Osteocyte (in vitro differentiated cells): ENCODE results near the gene NCLN. TPM values are rescaled to one million over a fixed set of nuclear protein-coding genes. Genes with fewer than 3 reads are reported as not detected.
A peak's percentile ranks its signal among the peaks of the same experiment; 100 is the strongest.
"Not testable (repeated sequence)": the region's sequence is repeated elsewhere in the genome, so short reads cannot be mapped to it uniquely, and the experiment has no call there.

Source experiments
- DNase-seq: peaks from one replicate; pipeline ENCODE4 v3.0.0; 2021; ENCODE audit warnings: mixed read lengths; ENCODE audit not compliant: unreplicated experiment; ENCODE audit errors: extremely low spot score
- H3K27ac Mint-ChIP-seq: one replicate; pipeline ENCODE4 v1.8.0; 2021; ENCODE audit warnings: mild to moderate bottlenecking, mixed read lengths; ENCODE audit not compliant: unreplicated experiment
- H3K27me3 Mint-ChIP-seq: one replicate; pipeline ENCODE4 v1.8.0; 2021; ENCODE audit warnings: mixed read lengths; ENCODE audit not compliant: unreplicated experiment
- H3K36me3 Mint-ChIP-seq: one replicate; pipeline ENCODE4 v1.8.0; 2021; ENCODE audit warnings: mixed read lengths; ENCODE audit not compliant: unreplicated experiment
- H3K4me1 Mint-ChIP-seq: one replicate; pipeline ENCODE4 v1.8.0; 2021; ENCODE audit warnings: mixed read lengths; ENCODE audit not compliant: unreplicated experiment
- H3K4me3 Mint-ChIP-seq: one replicate; pipeline ENCODE4 v1.8.0; 2021; ENCODE audit warnings: mild to moderate bottlenecking, moderate library complexity, mixed read lengths; ENCODE audit not compliant: unreplicated experiment
- H3K9me3 Mint-ChIP-seq: one replicate; pipeline ENCODE4 v1.8.0; 2021; ENCODE audit warnings: mixed read lengths; ENCODE audit not compliant: unreplicated experiment
- total RNA-seq: library from RNA; stranded (reverse); gene quantifications from 2 replicates; pipeline ENCODE4 v1.2.1, GENCODE V29; 2021
- TF ChIP-seq, protein P1 (sequence below): fragments of 200-600 bp; sonication (generic); IDR thresholded peaks from 2 replicates; pipeline ENCODE4 v1.5.0; 2021; ENCODE audit warnings: antibody characterized with exemption, mild to moderate bottlenecking, moderate library complexity

The NCLN gene
- total RNA-seq, 1 donor from 2014 or later = 61.9 TPM

DNA sequence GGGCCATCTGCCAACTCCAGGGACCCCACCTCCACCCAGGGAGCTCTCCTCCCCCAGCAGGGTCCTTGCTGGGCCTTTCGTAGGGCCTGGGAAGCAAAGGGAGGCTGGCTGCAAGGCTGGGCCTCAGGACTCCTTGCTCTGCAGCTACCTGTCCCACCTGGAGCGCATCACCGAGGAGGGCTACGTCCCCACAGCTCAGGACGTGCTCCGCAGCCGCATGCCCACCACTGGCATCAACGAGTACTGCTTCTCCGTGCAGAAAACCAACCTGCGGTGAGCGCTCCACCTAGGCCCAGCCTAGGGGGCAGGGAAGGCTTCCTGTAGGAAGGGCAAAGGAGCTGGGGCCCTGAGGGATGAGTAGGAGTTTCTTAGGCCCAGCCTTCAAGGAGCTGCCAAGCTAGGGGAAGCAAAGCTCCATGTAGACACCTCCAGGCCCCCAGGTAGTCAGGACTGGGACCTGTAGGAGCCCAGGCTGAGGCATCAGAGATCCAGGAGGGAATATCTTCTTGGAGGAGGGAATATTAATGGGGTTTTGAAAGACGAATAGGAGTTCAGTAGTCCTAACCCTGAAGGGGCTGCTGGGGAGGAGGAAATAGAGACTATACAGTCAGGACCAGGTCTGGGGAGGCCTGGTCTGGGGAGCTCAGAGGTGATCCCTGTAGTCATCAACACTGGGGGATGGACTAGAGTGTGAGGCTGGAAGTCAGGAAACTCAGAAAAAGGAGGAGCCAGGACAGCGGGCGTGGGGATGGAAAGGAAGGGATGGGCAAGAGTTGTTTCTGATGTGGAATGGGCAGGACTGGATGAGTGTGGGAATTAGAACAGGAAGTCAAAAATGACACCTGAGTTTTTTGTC lies 33.9 kb upstream of the NCLN start:
- Mint-ChIP-seq H3K4me1 (peaks cover 5% of the 10 kb centered on the region), H3K9me3 (no peaks in the 10 kb centered on the region), H3K4me3 (no peak overlapping the region), H3K36me3 (no peaks in the 10 kb centered on the region), H3K27me3 (no peaks in the 10 kb centered on the region), H3K27ac (no peak overlapping the region)
- TF ChIP-seq, protein P1, sequence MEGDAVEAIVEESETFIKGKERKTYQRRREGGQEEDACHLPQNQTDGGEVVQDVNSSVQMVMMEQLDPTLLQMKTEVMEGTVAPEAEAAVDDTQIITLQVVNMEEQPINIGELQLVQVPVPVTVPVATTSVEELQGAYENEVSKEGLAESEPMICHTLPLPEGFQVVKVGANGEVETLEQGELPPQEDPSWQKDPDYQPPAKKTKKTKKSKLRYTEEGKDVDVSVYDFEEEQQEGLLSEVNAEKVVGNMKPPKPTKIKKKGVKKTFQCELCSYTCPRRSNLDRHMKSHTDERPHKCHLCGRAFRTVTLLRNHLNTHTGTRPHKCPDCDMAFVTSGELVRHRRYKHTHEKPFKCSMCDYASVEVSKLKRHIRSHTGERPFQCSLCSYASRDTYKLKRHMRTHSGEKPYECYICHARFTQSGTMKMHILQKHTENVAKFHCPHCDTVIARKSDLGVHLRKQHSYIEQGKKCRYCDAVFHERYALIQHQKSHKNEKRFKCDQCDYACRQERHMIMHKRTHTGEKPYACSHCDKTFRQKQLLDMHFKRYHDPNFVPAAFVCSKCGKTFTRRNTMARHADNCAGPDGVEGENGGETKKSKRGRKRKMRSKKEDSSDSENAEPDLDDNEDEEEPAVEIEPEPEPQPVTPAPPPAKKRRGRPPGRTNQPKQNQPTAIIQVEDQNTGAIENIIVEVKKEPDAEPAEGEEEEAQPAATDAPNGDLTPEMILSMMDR = no peak
- DNase-seq = no peak

DNA sequence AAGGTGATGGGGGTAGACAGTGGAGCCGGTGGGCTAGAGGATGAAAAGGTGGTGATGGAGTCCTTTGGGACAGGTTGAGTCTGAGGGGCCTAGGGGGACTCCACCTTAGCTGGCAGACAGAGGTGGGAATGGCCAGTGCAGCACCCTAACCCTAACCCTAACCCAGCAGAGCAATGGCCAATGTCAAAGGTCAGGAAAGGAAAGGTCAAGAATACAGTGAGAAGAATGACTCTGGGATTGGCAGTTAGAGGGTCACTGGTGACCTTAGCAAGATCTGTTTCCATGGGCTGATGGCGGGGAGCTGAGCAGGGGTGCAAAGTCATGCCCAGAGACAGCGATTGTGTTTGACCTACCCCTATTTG lies 33.3 kb upstream of the NCLN start:
- no peaks in the 10 kb centered on the region for H3K9me3 Mint-ChIP-seq
- no peaks in the 10 kb centered on the region for H3K36me3 Mint-ChIP-seq

DNA sequence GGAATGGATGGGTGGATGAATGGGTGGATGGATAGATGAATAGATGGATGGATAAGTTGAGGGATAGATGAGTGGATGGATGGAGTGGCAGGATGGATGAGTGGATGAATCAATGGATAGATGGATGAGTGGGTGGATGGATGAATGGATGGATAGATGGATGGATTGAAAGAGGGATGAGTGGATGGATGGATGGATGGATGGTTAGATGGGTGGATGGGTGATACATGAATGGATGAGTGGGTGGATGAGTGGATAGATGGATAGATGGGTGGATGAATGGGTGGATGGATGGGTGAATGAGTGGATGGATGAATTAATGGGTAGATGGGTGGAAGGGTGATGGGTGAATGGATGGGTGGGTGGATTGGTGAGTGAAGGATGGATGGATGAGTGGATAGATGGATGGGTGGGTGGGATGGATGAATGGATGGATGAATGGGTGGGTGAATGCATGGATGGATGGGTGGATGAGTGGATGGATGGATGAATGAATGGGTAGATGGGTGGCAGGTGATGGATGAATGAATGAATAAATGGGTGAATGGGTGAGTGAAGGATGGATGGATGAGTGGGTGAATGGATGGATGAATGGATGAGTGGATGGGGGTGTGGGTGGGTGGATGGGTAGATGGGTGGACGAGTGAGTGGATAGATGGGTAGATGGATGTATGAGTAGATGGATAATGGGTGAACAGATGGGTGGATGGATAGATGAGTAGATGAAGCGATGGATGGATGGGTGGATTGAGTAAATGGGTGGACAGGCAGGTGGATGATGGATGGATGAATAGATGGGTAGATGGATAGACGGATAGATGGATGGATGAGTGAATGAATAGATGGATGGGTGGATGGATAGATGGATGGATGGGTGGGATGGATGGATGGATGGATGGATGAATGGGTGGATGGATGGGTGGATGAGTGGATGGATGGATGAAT lies 32.2 kb upstream of the NCLN start:
- Mint-ChIP-seq H3K4me1 (peaks cover 5% of the 10 kb centered on the region), H3K36me3 (no peaks in the 10 kb centered on the region), H3K9me3 (no peaks in the 10 kb centered on the region), H3K27ac (no peak overlapping the region), H3K4me3 (no peak overlapping the region), H3K27me3 (no peaks in the 10 kb centered on the region)
- TF ChIP-seq, protein P1 = no peak
- DNase-seq = no peak

More for the DNA sequence above, 33.3 kb upstream of the NCLN start:
- no peak overlapping the region for H3K27ac Mint-ChIP-seq
- H3K27me3 Mint-ChIP-seq = no peaks in the 10 kb centered on the region
- DNase-seq = no peak
- H3K4me1 Mint-ChIP-seq = peaks cover 5% of the 10 kb centered on the region
- no peak overlapping the region for H3K4me3 Mint-ChIP-seq
- TF ChIP-seq, protein P1 = no peak

DNA sequence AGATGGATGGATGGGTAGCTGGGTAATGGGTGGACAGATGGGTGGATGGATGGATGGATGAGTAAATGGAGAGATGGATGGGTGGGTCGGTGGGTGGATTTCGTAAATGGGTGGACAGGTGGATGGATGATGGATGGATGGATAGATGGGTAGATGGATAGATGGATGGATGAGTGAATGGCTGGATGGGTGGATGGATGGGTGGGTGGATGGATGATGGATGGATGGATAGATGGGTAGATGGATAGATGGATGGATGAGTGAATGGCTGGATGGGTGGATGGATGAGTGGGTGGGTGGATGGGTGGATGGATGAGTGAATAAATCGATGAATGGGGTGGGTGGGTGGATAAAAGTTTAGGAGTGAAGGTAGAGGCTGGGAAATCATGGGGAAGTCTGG lies 31.3 kb upstream of the NCLN start:
- H3K27ac Mint-ChIP-seq, H3K9me3 Mint-ChIP-seq, H3K27me3 Mint-ChIP-seq, H3K4me3 Mint-ChIP-seq, H3K4me1 Mint-ChIP-seq, H3K36me3 Mint-ChIP-seq, DNase-seq: not testable (repeated sequence)

DNA sequence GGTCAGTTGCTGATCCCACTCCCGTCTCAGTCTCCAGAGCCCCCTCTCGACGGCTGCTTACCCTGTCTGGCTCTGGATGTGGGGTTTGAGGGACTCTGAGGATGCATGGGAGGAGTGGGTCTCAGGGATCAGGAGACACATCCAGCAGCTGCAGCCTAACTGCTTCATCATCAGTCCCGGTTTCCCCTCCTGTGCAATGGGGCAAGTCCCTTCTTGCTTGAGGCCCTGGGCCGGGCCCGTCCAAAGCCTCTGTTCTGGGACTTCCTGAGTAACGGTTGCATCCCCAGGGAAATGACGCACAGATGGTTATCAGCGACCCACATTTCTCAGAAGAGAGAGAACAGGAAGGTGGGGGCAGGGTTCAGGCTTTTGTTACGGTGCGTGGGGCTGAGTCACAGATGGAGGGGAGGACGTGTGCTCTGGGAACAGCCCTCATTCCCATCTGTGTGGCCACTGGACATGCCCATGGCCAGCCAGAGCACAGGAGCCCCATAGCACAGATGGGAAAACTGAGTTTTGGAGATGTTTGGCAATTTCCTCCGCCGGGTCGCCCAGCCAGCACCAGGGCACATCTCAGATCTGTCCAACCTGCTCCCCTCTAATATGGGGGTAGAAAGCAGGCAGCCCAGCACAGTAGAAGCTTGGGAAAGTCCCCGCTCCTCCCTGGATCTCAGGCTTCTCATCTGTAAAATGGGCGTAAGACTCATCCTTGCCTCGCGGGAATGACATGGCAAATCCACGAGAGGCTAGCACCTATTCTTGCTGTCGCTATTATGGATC lies 30.6 kb upstream of the NCLN start:
- no peaks in the 10 kb centered on the region for H3K36me3 Mint-ChIP-seq
- H3K4me3 Mint-ChIP-seq = no peak overlapping the region
- H3K27ac Mint-ChIP-seq = peak overlapping the region; percentile 41
- H3K4me1 Mint-ChIP-seq = peaks cover 5% of the 10 kb centered on the region
- H3K27me3 Mint-ChIP-seq = no peaks in the 10 kb centered on the region
- peaks cover 2% of the 10 kb centered on the region for H3K9me3 Mint-ChIP-seq
- DNase-seq = no peak
- TF ChIP-seq, protein P1 = no peak
